Prostate gland (tissue), 2 donors: ENCODE measurements around the gene CYB561D1. TPM values are rescaled to one million over a fixed set of nuclear protein-coding genes. Genes with fewer than 3 reads are reported as not detected.

Source experiments
- DNase-seq: peaks from one replicate; pipeline ENCODE4 v3.0.0-alpha.2; 2019; ENCODE audit warnings: low spot score
- H3K27ac ChIP-seq, 2 donors: fragments of 200-600 bp; sonication (generic); 2 replicates each; pipeline ENCODE4 v1.5.1; 2017 to 2019
- H3K27me3 ChIP-seq: fragments of 200-600 bp; sonication (generic); replicated peaks from 2 replicates; pipeline ENCODE4 v1.5.1; 2019; ENCODE audit not compliant: insufficient read depth
- H3K36me3 ChIP-seq, 2 donors: fragments of 200-600 bp; sonication (generic); 1 replicate in 1 of 2; 2 replicates in 1 of 2; pipeline versions ENCODE4 v1.5.1 to v1.8.1; 2017 to 2019
- H3K4me1 ChIP-seq: fragments of 200-600 bp; sonication (generic); replicated peaks from 2 replicates; pipeline ENCODE4 v1.5.1; 2019
- H3K4me3 ChIP-seq, 2 donors: fragments of 200-600 bp; sonication (generic); 2 replicates each; pipeline ENCODE4 v1.5.1; 2017 to 2019
- H3K9me3 ChIP-seq: fragments of 200-600 bp; sonication (generic); 2 replicates; pipeline ENCODE4 v1.5.1; 2017
- CTCF ChIP-seq, 4 experiments: fragments of 200-600 bp in 2 of 4; fragments of 450-650 bp in 2 of 4; sonication (generic) in 2 of 4; IDR thresholded peaks; 1 replicate in 3 of 4; 2 replicates in 1 of 4; pipeline ENCODE4 v1.5.1; 2016 to 2019; ENCODE audit warnings: antibody characterized with exemption in 4 of 4, mild to moderate bottlenecking in 2 of 4, moderate library complexity in 2 of 4
- POLR2A ChIP-seq: fragments of 450-650 bp; IDR thresholded peaks from one replicate; pipeline ENCODE4 v1.6.1; 2016; ENCODE audit warnings: antibody characterized with exemption, mild to moderate bottlenecking
- POLR2AphosphoS5 ChIP-seq: sonication (generic); formaldehyde crosslinking; IDR thresholded peaks from one replicate; pipeline ENCODE4 v1.6.1; 2017; ENCODE audit warnings: antibody characterized with exemption
- WGBS: methylation state at CpG from one replicate; pipeline ENCODE4 v1.1.5; 2018; 5-methylcytosine and 5-hydroxymethylcytosine counted together
- intact Hi-C: fragments of 100-400 bp; cut with DNase I; formaldehyde crosslinking; loops from one replicate; pipeline ENCODE4 v1.14.2; 2022
- total RNA-seq, 2 donors: library from RNA; depleted of rRNA; stranded (reverse); fragments of >200 nt; gene quantifications; one replicate each; pipeline ENCODE4 v1.1.0, GENCODE V29; 2016

CYB561D1 gene
- total RNA-seq, 2 donors from 2014 or later: 12.0 to 12.3 TPM

DNA sequence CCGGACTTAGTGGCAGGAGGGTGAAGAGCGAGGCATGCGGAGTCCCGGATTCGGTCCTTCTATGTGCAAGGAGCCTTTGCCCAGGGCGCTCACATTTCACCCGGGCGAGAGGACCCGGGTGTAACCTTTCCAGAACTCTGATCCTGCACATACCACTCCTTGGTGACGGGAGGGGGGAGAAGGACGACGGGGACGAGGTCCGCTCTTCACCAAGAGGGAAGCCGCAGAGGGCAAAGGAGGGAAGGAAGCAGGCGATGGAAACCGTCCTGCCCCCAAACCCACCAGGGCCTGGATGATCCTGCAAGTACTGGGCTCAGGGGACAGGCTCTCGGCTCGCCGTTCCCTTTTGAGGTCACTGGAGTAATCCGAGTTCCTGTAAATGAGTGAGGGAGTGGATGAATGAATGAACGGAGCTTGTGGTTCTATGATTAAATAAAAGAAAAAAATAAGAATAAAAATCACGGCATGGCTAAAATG lies 26.6 kb upstream of the CYB561D1 start:
- intact Hi-C loops: no loop called here
- 22% methylated on average over 22 of the region's 23 CpGs for WGBS
- Histone ChIP-seq H3K36me3 (no peaks in the 10 kb centered on the region), H3K4me3 (peak overlapping the region; percentile 39 to 49), H3K4me1 (no peaks in the 10 kb centered on the region), H3K27me3 (no peaks in the 10 kb centered on the region), H3K9me3 (no peaks in the 10 kb centered on the region), H3K27ac (no peak overlapping the region)
- TF ChIP-seq POLR2AphosphoS5 (no peak), CTCF (IDR thresholded peaks at IDR 0.05) (no peak), POLR2A (no peak)
- no peak for DNase-seq

DNA sequence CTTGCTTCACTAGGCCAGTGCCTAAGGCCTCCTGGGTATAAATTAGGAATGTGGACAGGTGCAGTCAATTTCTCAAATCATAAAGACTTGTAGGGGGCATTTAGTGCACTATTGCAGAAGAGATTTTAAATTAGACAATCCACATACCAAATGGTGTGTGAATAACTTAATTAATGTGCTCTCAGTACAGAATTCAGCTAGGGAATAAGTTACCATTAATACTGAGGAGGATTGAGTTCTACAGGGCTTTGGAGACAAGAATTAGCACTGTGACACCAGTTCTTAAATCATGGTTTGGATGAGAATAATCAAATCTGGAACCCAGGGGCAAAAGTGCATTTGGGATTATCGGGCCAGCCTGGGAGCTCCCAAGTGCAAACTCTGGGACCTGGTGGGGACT lies 25.8 kb upstream of the CYB561D1 start:
- no peaks in the 10 kb centered on the region for H3K4me1 ChIP-seq
- no peaks in the 10 kb centered on the region for H3K27me3 ChIP-seq
- no peak for TF ChIP-seq POLR2A
- no peak for TF ChIP-seq CTCF (IDR thresholded peaks at IDR 0.05)
- TF ChIP-seq POLR2AphosphoS5: no peak
- no peaks in the 10 kb centered on the region for H3K36me3 ChIP-seq
- intact Hi-C loops: no loop called here
- no peak for DNase-seq
- H3K4me3 ChIP-seq: no peak overlapping the region
- WGBS: 91% methylated on average over 1 of the region's 1 CpG
- no peak overlapping the region for H3K27ac ChIP-seq
- H3K9me3 ChIP-seq: no peaks in the 10 kb centered on the region

GRCh38 chr1:109468903-109469302 lies 25.0 kb upstream of the CYB561D1 start:
- Histone ChIP-seq H3K4me3 (no peak overlapping the region), H3K4me1 (no peaks in the 10 kb centered on the region), H3K36me3 (no peaks in the 10 kb centered on the region), H3K27ac (no peak overlapping the region), H3K9me3 (no peaks in the 10 kb centered on the region), H3K27me3 (no peaks in the 10 kb centered on the region)
- TF ChIP-seq POLR2AphosphoS5 (no peak), CTCF (IDR thresholded peaks at IDR 0.05) (no peak), POLR2A (no peak)
- no peak for DNase-seq
- intact Hi-C loops: no loop called here
- 16% methylated on average over 2 of the region's 2 CpGs for WGBS

- DNase-seq: no peak
Measured at GRCh38 chr1:109470245-109470644, 23.6 kb upstream of the CYB561D1 start.

More at GRCh38 chr1:109470245-109470644, 23.6 kb upstream of the CYB561D1 start:
- H3K4me1 ChIP-seq: no peaks in the 10 kb centered on the region
- no peak overlapping the region for H3K27ac ChIP-seq
- no peaks in the 10 kb centered on the region for H3K36me3 ChIP-seq
- TF ChIP-seq POLR2A (no peak), CTCF (IDR thresholded peaks at IDR 0.05) (no peak), POLR2AphosphoS5 (no peak)
- H3K9me3 ChIP-seq: no peaks in the 10 kb centered on the region
- no peak overlapping the region for H3K4me3 ChIP-seq
- H3K27me3 ChIP-seq: no peaks in the 10 kb centered on the region
- intact Hi-C loops: no loop called here
- 63% methylated on average over 6 of the region's 6 CpGs for WGBS
